Measurements from ENCODE around the gene TBCCD1. TPM values are rescaled to one million over a fixed set of nuclear protein-coding genes. Genes with fewer than 3 reads are reported as not detected.

TBCCD1 gene
- total RNA-seq, 1 experiment from 2014 or later = 14.5 TPM

DNA sequence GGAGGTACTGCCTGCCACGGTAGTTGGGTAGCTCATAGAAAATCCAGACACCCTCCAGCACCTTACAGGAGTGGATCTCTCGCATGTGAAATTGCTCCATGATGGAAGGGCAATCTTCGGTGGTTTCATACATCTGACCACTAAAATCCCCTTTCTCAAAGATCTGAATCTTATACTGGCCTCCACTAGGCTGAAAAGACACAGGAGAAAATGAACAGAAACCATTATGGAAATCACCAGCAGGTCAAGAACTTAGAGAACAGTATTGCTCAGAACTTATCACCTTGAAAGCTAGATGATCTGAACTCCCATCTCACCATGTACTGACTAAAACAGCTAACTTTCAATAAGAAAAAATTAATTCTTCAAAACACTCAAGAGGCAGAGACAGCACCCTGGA is 28.4 kb downstream of the TBCCD1 start:
- CTCF ChIA-PET = interaction anchor here (2.4 kb wide), 1 partner anchor 278 kb away, joined by 13 read pairs; no protein-coding TSS in a partner anchor
- in situ Hi-C loops (cut with HindIII; ENCODE audit: low pct_unique_long_range_greater_than_20kb, low sequenced_read_pairs) = no loop called here
- Histone ChIP-seq H3K9me3 (ENCODE audit: control insufficient read depth, insufficient read depth, low read depth, low read length) (no peaks in the 10 kb centered on the region), H3K27ac (ENCODE audit: low read length) (no peak overlapping the region), H3K27me3 (ENCODE audit: control insufficient read depth, insufficient read depth, low read length) (no peaks in the 10 kb centered on the region), H3K4me3 (ENCODE audit: low read depth in 2 of 2, low read length in 2 of 2) (no peak overlapping the region), H3K36me3 (ENCODE audit: control insufficient read depth, insufficient read depth, low read length) (no peaks in the 10 kb centered on the region), H3K4me1 (ENCODE audit: control insufficient read depth, insufficient read depth, low read length) (no peaks in the 10 kb centered on the region)
- intact Hi-C loops (cut with micrococcal nuclease; ENCODE audit: unreplicated experiment) = no loop called here
- TF ChIP-seq, protein P1, sequence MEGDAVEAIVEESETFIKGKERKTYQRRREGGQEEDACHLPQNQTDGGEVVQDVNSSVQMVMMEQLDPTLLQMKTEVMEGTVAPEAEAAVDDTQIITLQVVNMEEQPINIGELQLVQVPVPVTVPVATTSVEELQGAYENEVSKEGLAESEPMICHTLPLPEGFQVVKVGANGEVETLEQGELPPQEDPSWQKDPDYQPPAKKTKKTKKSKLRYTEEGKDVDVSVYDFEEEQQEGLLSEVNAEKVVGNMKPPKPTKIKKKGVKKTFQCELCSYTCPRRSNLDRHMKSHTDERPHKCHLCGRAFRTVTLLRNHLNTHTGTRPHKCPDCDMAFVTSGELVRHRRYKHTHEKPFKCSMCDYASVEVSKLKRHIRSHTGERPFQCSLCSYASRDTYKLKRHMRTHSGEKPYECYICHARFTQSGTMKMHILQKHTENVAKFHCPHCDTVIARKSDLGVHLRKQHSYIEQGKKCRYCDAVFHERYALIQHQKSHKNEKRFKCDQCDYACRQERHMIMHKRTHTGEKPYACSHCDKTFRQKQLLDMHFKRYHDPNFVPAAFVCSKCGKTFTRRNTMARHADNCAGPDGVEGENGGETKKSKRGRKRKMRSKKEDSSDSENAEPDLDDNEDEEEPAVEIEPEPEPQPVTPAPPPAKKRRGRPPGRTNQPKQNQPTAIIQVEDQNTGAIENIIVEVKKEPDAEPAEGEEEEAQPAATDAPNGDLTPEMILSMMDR (IDR thresholded peaks at IDR 0.05) = no peak
- TF ChIP-seq SIN3A (IDR thresholded peaks at IDR 0.05; ENCODE audit: borderline replicate concordance, insufficient read depth, low read depth, low read length) (no peak), POLR2AphosphoS5 (IDR thresholded peaks at IDR 0.05; ENCODE audit: low read depth, low read length) (no peak), TCF7L2 (IDR thresholded peaks at IDR 0.05; ENCODE audit: low read depth, low read length) (no peak)
- TF ChIP-seq, protein P2, sequence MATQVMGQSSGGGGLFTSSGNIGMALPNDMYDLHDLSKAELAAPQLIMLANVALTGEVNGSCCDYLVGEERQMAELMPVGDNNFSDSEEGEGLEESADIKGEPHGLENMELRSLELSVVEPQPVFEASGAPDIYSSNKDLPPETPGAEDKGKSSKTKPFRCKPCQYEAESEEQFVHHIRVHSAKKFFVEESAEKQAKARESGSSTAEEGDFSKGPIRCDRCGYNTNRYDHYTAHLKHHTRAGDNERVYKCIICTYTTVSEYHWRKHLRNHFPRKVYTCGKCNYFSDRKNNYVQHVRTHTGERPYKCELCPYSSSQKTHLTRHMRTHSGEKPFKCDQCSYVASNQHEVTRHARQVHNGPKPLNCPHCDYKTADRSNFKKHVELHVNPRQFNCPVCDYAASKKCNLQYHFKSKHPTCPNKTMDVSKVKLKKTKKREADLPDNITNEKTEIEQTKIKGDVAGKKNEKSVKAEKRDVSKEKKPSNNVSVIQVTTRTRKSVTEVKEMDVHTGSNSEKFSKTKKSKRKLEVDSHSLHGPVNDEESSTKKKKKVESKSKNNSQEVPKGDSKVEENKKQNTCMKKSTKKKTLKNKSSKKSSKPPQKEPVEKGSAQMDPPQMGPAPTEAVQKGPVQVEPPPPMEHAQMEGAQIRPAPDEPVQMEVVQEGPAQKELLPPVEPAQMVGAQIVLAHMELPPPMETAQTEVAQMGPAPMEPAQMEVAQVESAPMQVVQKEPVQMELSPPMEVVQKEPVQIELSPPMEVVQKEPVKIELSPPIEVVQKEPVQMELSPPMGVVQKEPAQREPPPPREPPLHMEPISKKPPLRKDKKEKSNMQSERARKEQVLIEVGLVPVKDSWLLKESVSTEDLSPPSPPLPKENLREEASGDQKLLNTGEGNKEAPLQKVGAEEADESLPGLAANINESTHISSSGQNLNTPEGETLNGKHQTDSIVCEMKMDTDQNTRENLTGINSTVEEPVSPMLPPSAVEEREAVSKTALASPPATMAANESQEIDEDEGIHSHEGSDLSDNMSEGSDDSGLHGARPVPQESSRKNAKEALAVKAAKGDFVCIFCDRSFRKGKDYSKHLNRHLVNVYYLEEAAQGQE (IDR thresholded peaks at IDR 0.05; ENCODE audit: insufficient read depth in 1 of 2, low read depth in 2 of 2, low read length in 1 of 2) = no peak
- DNase-seq (ENCODE audit: low read depth, low spot score) = no peak
- no peak for ATAC-seq
- POLR2A ChIA-PET = interaction anchor here (0.6 kb wide), 1 partner anchor 33 kb away, joined by 6 read pairs; no protein-coding TSS in a partner anchor
- no TSS peak for BruUV-seq (replicated peaks)

DNA sequence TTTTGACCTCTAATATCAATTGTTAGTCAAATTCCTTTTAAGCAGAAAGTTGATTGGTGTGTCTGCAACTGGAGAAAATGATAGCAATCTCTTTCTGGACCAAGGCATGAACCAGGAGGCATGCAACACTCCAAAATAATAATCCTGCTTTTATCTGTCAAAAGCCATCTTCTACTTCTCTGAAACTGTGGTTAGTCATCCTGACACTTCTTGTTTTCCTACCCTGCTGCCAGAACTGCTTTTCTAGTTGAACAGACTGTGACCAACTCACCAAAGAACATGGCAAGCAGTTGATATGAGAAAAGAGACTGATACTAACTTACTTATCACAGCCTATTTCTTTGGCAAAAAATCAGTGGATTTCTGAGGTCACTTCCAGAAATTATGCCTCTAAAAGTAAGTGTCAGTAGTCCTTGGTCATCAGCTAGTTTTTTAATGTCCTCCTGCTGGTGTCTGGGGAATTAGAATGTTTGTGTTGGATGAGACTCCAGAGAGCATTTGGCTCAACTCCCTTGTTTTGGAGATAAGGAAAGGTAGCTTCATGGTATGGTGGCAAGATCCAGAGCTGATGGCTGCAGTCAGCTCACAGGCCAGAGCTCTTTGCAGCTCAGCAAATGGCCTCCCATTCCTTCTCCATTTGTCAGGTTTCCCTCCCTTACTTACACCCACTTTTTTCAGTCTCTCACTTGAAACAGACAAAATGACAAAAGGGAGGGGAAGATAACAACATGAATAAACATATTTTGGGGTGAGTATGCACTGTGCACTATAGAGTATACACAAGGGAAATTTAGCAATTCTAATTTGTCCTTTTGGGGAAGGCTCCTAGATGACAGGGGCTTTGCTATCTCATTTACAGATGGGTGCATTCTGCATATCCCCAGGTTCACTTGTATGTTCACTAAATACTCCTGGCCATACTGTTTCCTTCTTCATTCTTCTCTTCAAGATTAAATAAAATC is 30.0 kb downstream of the TBCCD1 start:
- ChIA-PET POLR2A (interaction anchor here (0.5 kb wide), 1 partner anchor 238 kb away, joined by 3 read pairs; no protein-coding TSS in a partner anchor), CTCF (no interaction called here)
- in situ Hi-C loops (cut with HindIII; ENCODE audit: low pct_unique_long_range_greater_than_20kb, low sequenced_read_pairs) = no loop called here
- Histone ChIP-seq H3K9me3 (ENCODE audit: control insufficient read depth, insufficient read depth, low read depth, low read length) (no peaks in the 10 kb centered on the region), H3K27ac (ENCODE audit: low read length) (no peak overlapping the region), H3K36me3 (ENCODE audit: control insufficient read depth, insufficient read depth, low read length) (no peaks in the 10 kb centered on the region), H3K27me3 (ENCODE audit: control insufficient read depth, insufficient read depth, low read length) (no peaks in the 10 kb centered on the region), H3K4me1 (ENCODE audit: control insufficient read depth, insufficient read depth, low read length) (no peaks in the 10 kb centered on the region), H3K4me3 (ENCODE audit: low read depth in 2 of 2, low read length in 2 of 2) (no peak overlapping the region)
- ATAC-seq = no peak
- no peak for DNase-seq (ENCODE audit: low read depth, low spot score)
- TF ChIP-seq, protein P2 (IDR thresholded peaks at IDR 0.05; ENCODE audit: insufficient read depth in 1 of 2, low read depth in 2 of 2, low read length in 1 of 2) = no peak
- TF ChIP-seq POLR2AphosphoS5 (IDR thresholded peaks at IDR 0.05; ENCODE audit: low read depth, low read length) = no peak
- TF ChIP-seq TCF7L2 (IDR thresholded peaks at IDR 0.05; ENCODE audit: low read depth, low read length) = no peak
- no peak for TF ChIP-seq SIN3A (IDR thresholded peaks at IDR 0.05; ENCODE audit: borderline replicate concordance, insufficient read depth, low read depth, low read length)
- TF ChIP-seq, protein P1 (IDR thresholded peaks at IDR 0.05) = no peak
- intact Hi-C loops (cut with micrococcal nuclease; ENCODE audit: unreplicated experiment) = no loop called here
- no TSS peak for BruUV-seq (replicated peaks)

Measured in Panc1 (cell line).